ENCODE results near the gene FRYL. TPM values are rescaled to one million over a fixed set of nuclear protein-coding genes. Genes with fewer than 3 reads are reported as not detected.

Gene FRYL
- total and polyA plus RNA-seq, 2 of the 13 experiments (the other 11 are each of a cell fraction or from before 2014, with no cell fraction given): 9.7 to 19.6 TPM

- TF ChIP-seq ZNF574 (CRISPR knock-in tag; IDR thresholded peaks at IDR 0.05) (no peak), HOMEZ (CRISPR knock-in tag; IDR thresholded peaks at IDR 0.05; ENCODE audit: low read depth) (no peak), ZNF841 (CRISPR knock-in tag; IDR thresholded peaks at IDR 0.05; ENCODE audit: borderline replicate concordance) (no peak)
Measured at GRCh38 chr4:48543796-48544195, 236.3 kb downstream of the FRYL start (continued).

- FAIRE-seq: no peak
- in situ Hi-C loops (cut with HindIII; ENCODE audit: extremely low pct_ligation_motif_present, low pct_unique_long_range_greater_than_20kb): loop anchor here (10.0 kb wide), 2 partner anchors 98 to 408 kb away; partner anchors contain the start of gene TXK
- intact Hi-C loops (cut with micrococcal nuclease; ENCODE audit: unreplicated experiment): no loop called here
- TF ChIP-seq REPIN1 (CRISPR knock-in tag; IDR thresholded peaks at IDR 0.05; ENCODE audit: borderline replicate concordance, low read depth): no peak
- no peak for TF ChIP-seq GATAD2A (CRISPR knock-in tag; IDR thresholded peaks at IDR 0.05)
- TF ChIP-seq ZNF18 (CRISPR knock-in tag; IDR thresholded peaks at IDR 0.05; ENCODE audit: insufficient replicate concordance): no peak
- TF ChIP-seq NKX3-1 (CRISPR knock-in tag; IDR thresholded peaks at IDR 0.05): no peak
- no peak for TF ChIP-seq ZBTB4 (CRISPR knock-in tag; IDR thresholded peaks at IDR 0.05; ENCODE audit: borderline replicate concordance)
- no peak for TF ChIP-seq ZNF484 (CRISPR knock-in tag; IDR thresholded peaks at IDR 0.05; ENCODE audit: borderline replicate concordance, low read depth)
- TF ChIP-seq ETV6 (CRISPR knock-in tag; conservative IDR thresholded peaks at IDR 0.05): no peak
- TF ChIP-seq TFE3 (CRISPR knock-in tag; IDR thresholded peaks at IDR 0.05): no peak
- TF ChIP-seq FOXP1 (IDR thresholded peaks at IDR 0.05): no peak
- no peak for TF ChIP-seq FOXP1 (CRISPR knock-in tag; IDR thresholded peaks at IDR 0.05)
Measured at GRCh38 chr4:48542888-48543287, 237.2 kb downstream of the FRYL start.

More at GRCh38 chr4:48542888-48543287, 237.2 kb downstream of the FRYL start:
- H3K9me3 ChIP-seq (ENCODE audit: low read length): no peaks in the 10 kb centered on the region
- 100% methylated on average over 2 of the region's 2 CpGs for WGBS (ENCODE audit: low lambda C conversion rate)
- H3K9ac ChIP-seq (ENCODE audit: insufficient read depth, low read depth, low read length): no peak overlapping the region
- no peaks in the 10 kb centered on the region for H3K27me3 ChIP-seq (ENCODE audit: control insufficient read depth in 1 of 2, insufficient read depth in 2 of 2, low read length in 2 of 2)
- no TSS peak for BruUV-seq (replicated peaks)
- peaks cover 7 to 35% of the 10 kb centered on the region in 2 experiments; a peak in 3 of 5 replicates for H3K36me3 ChIP-seq (replicated peaks in 1 of 2; ENCODE audit: control insufficient read depth in 1 of 2, insufficient read depth in 2 of 2, low read length in 2 of 2)
- DNase-seq (ENCODE audit: low spot score) (no peak), ATAC-seq (no peak)
- no peak overlapping the region for H2AFZ ChIP-seq (ENCODE audit: low read length)
- CTCF ChIA-PET (ENCODE audit: low intra/inter-chr PET ratio, low total read pairs): no interaction called here
- H3K79me2 ChIP-seq (ENCODE audit: insufficient read depth, low read length): no peaks in the 10 kb centered on the region
- no peak overlapping the region for H3K27ac ChIP-seq (ENCODE audit: extremely low read length, insufficient read depth, low read length)
- no peaks in the 10 kb centered on the region for H3K4me1 ChIP-seq (ENCODE audit: insufficient read depth, low read length)
- no peak overlapping the region for H3K4me2 ChIP-seq (ENCODE audit: low read depth, low read length)
- H3K4me3 ChIP-seq (replicated peaks in 1 of 3; ENCODE audit: insufficient read depth in 1 of 3, low read depth in 2 of 3, low read length in 3 of 3): no peak overlapping the region
- no peaks in the 10 kb centered on the region for H4K20me1 ChIP-seq (ENCODE audit: insufficient read depth, low read length)
- POLR2A ChIA-PET: no interaction called here

Measured in HepG2 (cell line).